GM19395 (cell line): ENCODE measurements around the gene TTLL11.
"Not testable (repeated sequence)": the region's sequence is repeated elsewhere in the genome, so short reads cannot be mapped to it uniquely, and the experiment has no call there.

Experiments
- ATAC-seq: cut with Tn5 transposase; IDR thresholded peaks from one replicate; pipeline ENCODE4 v1.9.1; 2021; ENCODE audit warnings: mild to moderate bottlenecking, moderate library complexity; ENCODE audit not compliant: unreplicated experiment

Gene TTLL11

GRCh38 chr9:122125509-122126330 lies 32.6 kb upstream of the TTLL11 start:
- ATAC-seq: no peak

GRCh38 chr9:122125158-122125508 lies 32.0 kb upstream of the TTLL11 start:
- peak; percentile 79 for ATAC-seq

DNA sequence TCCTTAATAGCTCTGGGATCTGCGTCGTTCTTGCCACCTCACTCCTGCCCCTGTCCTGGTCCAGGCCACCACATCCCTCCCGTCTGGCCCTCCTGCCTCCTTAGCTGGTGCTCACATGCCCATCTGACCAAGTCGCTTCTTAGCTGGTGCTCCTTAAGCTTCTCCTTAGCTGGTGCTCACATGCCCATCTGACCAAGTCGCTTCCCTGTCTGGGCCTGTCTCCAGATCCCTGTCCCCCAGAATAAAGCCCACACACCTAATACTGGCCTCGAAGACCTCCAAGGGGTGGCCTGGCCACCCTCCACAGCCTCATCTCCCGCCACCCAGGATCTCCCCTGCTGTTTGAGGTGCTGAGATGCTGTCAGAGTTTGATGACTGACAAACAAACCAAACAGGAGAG lies 31.4 kb upstream of the TTLL11 start:
- no peak for ATAC-seq

GRCh38 chr9:122124048-122124447 lies 30.9 kb upstream of the TTLL11 start:
- no peak for ATAC-seq

GRCh38 chr9:122122903-122123632 lies 30.0 kb upstream of the TTLL11 start:
- ATAC-seq: no peak

DNA sequence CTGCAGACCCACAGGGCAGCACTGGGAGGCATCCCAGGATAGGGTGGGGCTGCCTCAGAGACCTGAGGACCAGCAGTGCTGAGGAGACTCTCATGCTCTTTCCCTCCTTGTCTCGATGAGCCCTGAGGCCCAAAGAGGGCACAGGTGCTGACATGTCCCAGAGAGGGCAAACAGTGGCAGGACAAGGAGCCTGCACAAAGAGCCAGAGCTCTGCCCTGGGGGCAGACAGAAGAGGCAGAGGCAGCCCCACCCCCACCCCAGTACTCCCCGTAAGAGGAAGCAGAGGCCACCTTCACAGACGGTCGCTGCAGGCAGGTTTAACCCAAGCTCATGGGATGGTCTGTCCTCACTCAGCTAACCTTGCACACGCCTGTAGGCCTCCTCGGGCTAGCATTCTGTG lies 29.4 kb upstream of the TTLL11 start:
- no peak for ATAC-seq

DNA sequence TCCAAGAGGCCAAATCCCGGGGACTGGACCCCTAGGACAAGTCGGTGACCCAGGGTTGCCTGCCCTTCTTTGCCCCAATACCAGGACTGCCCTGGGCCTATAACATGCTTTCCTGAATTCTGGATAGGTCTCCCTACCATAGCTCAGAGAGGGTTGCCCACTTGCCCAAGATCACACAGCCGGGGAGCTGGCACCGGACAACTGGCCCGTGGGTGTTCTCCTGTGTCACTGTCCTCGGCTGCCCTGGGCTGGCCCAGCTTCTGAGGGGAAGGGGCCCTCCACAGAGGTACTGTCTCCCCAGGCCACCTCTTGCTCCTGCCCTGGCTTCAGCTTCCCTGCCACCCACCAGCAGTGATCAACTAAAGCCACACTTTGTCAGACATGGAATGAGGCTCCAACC lies 28.8 kb upstream of the TTLL11 start:
- no peak for ATAC-seq

DNA sequence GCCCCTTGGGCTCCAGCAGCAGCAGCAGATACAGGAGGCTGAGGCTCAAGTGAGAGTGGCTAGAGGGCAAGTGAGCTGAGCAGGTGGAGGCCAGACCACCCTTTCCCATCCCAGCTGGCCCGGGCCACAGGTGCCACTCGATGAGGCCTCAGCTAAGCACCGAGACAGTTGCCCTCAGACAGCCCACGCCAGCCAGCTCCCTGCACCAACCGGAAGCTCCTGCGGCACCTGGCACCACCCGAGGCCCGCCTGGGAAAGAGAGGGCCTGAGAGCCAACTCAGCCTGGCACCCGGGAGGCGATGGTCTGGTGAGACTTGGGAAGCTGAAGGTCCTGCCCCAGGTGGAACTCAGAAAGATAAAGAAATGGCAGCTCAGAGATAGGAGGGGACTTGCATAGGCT lies 28.3 kb upstream of the TTLL11 start:
- no peak for ATAC-seq

DNA sequence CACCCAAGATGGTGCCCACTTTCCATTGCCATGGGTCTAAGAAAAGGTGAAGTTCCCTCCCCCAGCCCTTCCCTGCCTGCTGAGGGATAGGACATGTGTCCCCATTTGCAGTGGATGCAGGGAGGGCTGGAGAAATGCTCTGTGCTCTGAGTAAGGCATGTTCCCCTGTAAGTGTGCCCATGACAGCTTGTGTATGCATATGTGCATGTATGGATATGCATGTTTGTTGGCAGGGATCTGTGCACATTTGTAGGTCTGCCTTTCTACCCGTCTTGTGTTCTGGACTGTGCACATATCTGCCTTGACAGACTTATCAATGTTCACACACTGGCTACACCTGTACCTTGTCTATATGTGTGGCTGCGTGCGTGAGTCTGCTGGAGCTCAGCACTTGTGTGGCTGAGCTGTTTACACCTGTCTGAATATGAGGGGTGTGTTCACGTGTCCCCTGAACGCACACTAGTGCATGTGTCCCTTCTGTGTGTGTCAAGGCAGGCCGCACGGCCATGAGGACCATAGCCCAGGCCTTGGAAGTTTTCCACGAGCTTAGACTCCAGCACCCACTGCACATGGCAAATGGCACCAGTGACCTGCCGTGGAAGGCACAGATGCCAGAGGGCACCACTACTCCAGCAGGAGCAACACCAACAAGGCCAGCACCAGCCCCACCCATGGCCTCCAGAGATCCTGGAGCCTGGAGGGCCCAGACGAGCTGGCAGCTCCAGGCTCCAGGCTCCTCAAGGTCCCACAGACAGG lies 27.4 kb upstream of the TTLL11 start:
- ATAC-seq: no peak

DNA sequence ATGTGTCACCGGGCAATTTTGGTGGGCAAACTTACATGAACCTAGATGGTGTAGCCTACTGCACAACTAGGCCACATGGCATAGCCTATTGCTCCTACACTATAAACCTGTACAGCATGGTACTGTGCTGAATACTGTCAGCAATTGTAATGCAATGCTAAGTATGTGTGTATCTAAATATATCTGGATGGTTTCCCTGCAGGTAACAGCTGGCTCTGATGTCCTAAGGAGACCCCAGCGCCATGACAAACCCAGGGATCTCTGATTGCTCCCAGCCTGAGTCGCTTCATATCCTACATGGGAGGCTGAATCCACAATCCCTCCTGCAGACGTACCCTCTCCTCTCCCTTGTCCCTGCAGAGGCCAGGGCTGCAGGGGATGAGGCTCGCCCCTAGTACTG lies 26.6 kb upstream of the TTLL11 start:
- no peak for ATAC-seq

DNA sequence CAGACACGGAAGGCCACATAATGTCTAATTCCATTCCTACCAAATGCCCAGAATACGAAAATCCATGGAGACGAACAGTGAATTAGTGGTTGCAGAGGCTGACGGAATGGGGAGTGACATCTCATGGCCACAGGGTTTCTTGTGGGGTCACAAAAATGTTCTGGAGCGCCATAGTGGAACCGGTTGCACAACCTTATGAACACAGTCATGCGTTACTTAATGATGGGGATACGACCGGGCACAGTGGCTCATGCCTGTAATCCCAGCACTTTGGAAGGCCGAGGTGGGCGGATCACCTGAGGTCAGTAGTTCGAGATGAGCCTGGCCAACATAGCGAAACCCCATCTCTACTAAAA lies 26.0 kb upstream of the TTLL11 start:
- ATAC-seq: no peak

- ATAC-seq: no peak
These were observed 25.4 kb upstream of the TTLL11 start for GRCh38 chr9:122118343-122119165.

GRCh38 chr9:122117241-122117640 lies 24.1 kb upstream of the TTLL11 start:
- not testable (repeated sequence) for ATAC-seq

- no peak for ATAC-seq
These were observed 23.5 kb upstream of the TTLL11 start for GRCh38 chr9:122116448-122117173.

DNA sequence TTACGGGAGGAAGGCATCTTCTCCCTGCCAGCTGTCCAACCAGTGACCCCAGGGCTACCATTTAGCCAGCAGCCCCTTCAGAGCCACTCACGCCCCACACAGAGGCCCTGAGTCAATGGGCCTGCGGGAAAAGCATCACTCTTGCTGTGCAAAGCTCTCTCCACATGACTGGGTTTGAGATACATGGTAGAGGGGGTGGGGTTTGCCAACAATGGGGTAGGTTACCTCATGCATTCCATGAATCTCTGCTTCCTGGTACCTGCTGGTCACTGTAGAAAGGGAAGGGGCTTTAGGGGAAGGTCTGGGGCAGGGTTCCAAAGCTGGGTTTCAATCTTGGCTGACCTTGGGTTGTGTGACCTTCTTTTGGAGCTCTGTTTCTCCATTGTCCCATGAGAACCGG lies 22.9 kb upstream of the TTLL11 start:
- ATAC-seq: no peak

GRCh38 chr9:122115176-122116035 lies 22.3 kb upstream of the TTLL11 start:
- no peak for ATAC-seq

DNA sequence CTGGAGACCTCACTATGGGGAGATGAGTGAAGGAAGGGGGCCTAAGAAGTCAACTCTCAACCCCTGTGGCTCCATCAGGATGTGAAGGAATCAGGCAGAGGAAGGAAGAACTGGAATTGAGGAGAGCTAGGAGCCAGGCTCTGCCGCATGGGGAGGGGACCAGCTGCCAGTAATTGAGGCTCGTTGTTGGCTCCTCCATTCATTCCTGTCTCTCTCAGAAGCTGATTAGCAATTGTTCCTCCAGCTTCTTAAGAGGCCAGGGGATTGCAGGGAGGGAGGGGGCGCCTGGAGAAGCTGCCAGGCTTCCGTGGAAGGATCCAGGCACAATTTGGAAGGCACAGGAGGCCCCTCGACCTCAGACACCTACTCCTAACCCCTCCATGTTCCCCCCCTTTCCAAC lies 20.5 kb upstream of the TTLL11 start:
- no peak for ATAC-seq

DNA sequence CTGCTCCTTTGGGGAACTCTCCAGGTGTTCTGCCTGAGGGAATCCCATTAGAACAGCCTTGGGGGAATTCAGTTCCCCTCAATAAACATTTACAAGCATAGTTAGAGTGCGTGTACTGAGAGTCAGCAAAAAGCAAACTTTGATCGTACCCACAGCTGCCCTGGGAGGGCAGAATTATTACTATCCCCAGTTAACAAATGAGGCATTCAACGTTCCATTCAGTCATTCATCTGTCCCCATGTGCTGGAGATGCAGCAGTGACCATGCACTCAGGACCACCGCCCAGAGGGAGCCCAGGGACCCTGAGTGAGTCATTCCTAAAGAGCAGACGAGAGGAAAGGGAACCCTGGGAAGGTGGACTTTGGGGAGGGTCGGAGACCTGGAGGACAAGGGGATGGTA lies 19.1 kb upstream of the TTLL11 start:
- no peak for ATAC-seq

DNA sequence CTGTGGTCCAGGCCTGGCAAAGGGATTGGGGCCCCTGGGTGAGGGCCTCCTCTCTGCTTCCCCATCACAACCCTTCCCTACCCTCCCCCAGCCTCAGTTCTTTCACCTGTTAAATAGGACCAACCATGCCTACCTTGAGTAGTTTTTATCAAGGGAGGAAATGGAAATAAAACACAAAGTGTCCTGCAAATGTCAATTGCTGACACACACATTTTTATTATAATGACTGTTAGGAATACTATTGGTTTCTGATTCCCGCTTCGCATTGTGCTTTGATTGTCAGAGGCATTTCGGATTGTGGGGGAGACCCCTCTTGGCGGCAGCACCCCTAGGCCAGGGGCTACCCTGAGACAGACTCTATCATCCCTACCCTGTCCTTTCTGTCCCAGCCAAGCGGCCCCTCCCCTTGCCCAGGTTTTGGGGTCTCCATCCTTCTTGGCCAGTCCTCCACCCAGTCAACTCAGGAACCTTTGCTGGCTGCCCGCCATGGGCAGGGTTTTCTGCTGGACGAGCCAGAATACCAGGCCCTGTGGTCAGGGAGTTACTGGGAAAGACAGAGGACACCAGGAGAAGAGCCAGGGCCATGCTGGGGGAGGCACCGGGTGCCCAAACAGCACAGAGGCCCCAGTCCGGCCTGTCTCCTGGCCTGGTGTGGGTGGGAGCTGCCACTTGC lies 18.4 kb upstream of the TTLL11 start:
- ATAC-seq: no peak
